GM23338 (cell line): ENCODE measurements around the gene RIT2. TPM values are rescaled to one million over a fixed set of nuclear protein-coding genes. Genes with fewer than 3 reads are reported as not detected.
A peak's percentile ranks its signal among the peaks of the same experiment; 100 is the strongest.

Experiments used
- ATAC-seq: fragments of 200-7000 bp; cut with Tn5 transposase; 3 replicates; pipeline ENCODE4 v1.9.1; 2020
- DNase-seq: peaks from one replicate; pipeline ENCODE4 v3.0.0-alpha.2; 2015; ENCODE audit warnings: low spot score
- H2AFZ ChIP-seq: fragments of 200-600 bp; sonication (generic); 2 replicates; pipeline ENCODE4 v1.8.0; 2016; ENCODE audit warnings: antibody characterized with exemption, mild to moderate bottlenecking, moderate library complexity
- H3F3A ChIP-seq: fragments of 200-600 bp; sonication (generic); replicated peaks from 2 replicates; pipeline ENCODE4 v1.8.0; 2017; ENCODE audit warnings: antibody characterized with exemption, mixed run types, low read depth
- H3K27ac ChIP-seq: fragments of 200-600 bp; sonication (generic); 2 replicates; pipeline ENCODE4 v1.6.1; 2016; ENCODE audit warnings: low read depth
- H3K27me3 ChIP-seq: fragments of 200-600 bp; sonication (generic); 2 replicates; pipeline ENCODE4 v1.8.0; 2016; ENCODE audit warnings: mild to moderate bottlenecking, mixed run types, moderate library complexity; ENCODE audit not compliant: insufficient read depth
- H3K36me3 ChIP-seq: fragments of 200-600 bp; sonication (generic); 2 replicates; pipeline ENCODE4 v1.8.0; 2016; ENCODE audit warnings: mild to moderate bottlenecking; ENCODE audit not compliant: insufficient read depth
- H3K4me1 ChIP-seq: fragments of 200-600 bp; sonication (generic); 2 replicates; pipeline ENCODE4 v1.8.0; 2016; ENCODE audit warnings: mild to moderate bottlenecking, moderate library complexity; ENCODE audit not compliant: insufficient read depth
- H3K4me2 ChIP-seq: fragments of 200-600 bp; sonication (generic); 2 replicates; pipeline ENCODE4 v1.7.1; 2017; ENCODE audit warnings: mixed run types
- H3K4me3 ChIP-seq: fragments of 200-600 bp; sonication (generic); 2 replicates; pipeline ENCODE4 v1.6.1; 2016; ENCODE audit warnings: mixed run types
- H3K79me2 ChIP-seq: fragments of 200-600 bp; sonication (generic); replicated peaks from 2 replicates; pipeline ENCODE4 v1.8.0; 2017; ENCODE audit warnings: mild to moderate bottlenecking; ENCODE audit not compliant: insufficient read depth
- H3K9me2 ChIP-seq: fragments of 200-600 bp; sonication (generic); 2 replicates; pipeline ENCODE4 v1.8.0; 2017; ENCODE audit not compliant: insufficient read depth
- H4K20me1 ChIP-seq: fragments of 200-600 bp; sonication (generic); replicated peaks from 2 replicates; pipeline ENCODE4 v1.8.0; 2017; ENCODE audit warnings: mild to moderate bottlenecking; ENCODE audit not compliant: insufficient read depth
- H3K27ac Mint-ChIP-seq: 2 replicates; pipeline ENCODE4 v1.8.0; 2020; ENCODE audit warnings: inconsistent platforms, mild to moderate bottlenecking, moderate library complexity, mixed read lengths
- H3K27me3 Mint-ChIP-seq: 3 replicates; pipeline ENCODE4 v1.8.0; 2022; ENCODE audit warnings: low read depth, mild to moderate bottlenecking, moderate library complexity, mixed read lengths, inconsistent platforms; ENCODE audit not compliant: insufficient read depth, poor library complexity
- H3K36me3 Mint-ChIP-seq: 3 replicates; pipeline ENCODE4 v1.8.0; 2021; ENCODE audit warnings: low read depth, mild to moderate bottlenecking, inconsistent platforms, moderate library complexity, mixed read lengths
- H3K4me1 Mint-ChIP-seq: 3 replicates; pipeline ENCODE4 v1.8.0; 2020; ENCODE audit warnings: mild to moderate bottlenecking, inconsistent platforms, mixed read lengths
- H3K4me3 Mint-ChIP-seq: 3 replicates; pipeline ENCODE4 v1.8.0; 2021; ENCODE audit warnings: moderate library complexity, mild to moderate bottlenecking, inconsistent platforms, mixed read lengths
- H3K9me3 Mint-ChIP-seq: 3 replicates; pipeline ENCODE4 v1.8.0; 2020; ENCODE audit warnings: moderate library complexity, mild to moderate bottlenecking, inconsistent platforms, mixed read lengths
- CREB1 ChIP-seq: fragments of 250-450 bp; sonication (Bioruptor Pico); IDR thresholded peaks from 2 replicates; pipeline ENCODE4 v1.5.0; 2020; ENCODE audit warnings: low read depth, mild to moderate bottlenecking, moderate library complexity
- CTCF ChIP-seq, 2 experiments: fragments of 200-600 bp in 1 of 2; sonication (generic) in 1 of 2; conservative IDR thresholded peaks; 2 replicates each; pipeline versions ENCODE4 v1.5.1 to v1.6.1; 2016 to 2017; ENCODE audit warnings: antibody characterized with exemption in 2 of 2, low read depth in 2 of 2, mild to moderate bottlenecking in 2 of 2, moderate library complexity in 1 of 2
- ETS1 ChIP-seq: IDR thresholded peaks from 2 replicates; pipeline ENCODE4 v1.6.1; 2016; ENCODE audit warnings: antibody characterized with exemption
- EZH2 ChIP-seq: fragments of 200-600 bp; sonication (generic); IDR thresholded peaks from one replicate; pipeline ENCODE4 v1.8.0; 2017; ENCODE audit warnings: antibody characterized with exemption, mild to moderate bottlenecking, low read depth; ENCODE audit not compliant: unreplicated experiment
- EZH2phosphoT487 ChIP-seq: fragments of 200-600 bp; sonication (generic); IDR thresholded peaks from one replicate; pipeline ENCODE4 v1.8.1; 2018; ENCODE audit warnings: antibody characterized with exemption; ENCODE audit not compliant: unreplicated experiment
- JUNB ChIP-seq: IDR thresholded peaks from one replicate; pipeline ENCODE4 v1.6.1; 2016; ENCODE audit warnings: antibody characterized with exemption; ENCODE audit not compliant: unreplicated experiment
- NANOG ChIP-seq: IDR thresholded peaks from 2 replicates; pipeline ENCODE4 v1.6.1; 2016; ENCODE audit warnings: antibody characterized with exemption, borderline replicate concordance
- POLR2AphosphoS5 ChIP-seq: IDR thresholded peaks from 2 replicates; pipeline ENCODE4 v1.6.1; 2016; ENCODE audit warnings: antibody characterized with exemption, low read depth
- REST ChIP-seq: IDR thresholded peaks from one replicate; pipeline ENCODE4 v1.6.1; 2018; ENCODE audit warnings: antibody characterized with exemption; ENCODE audit not compliant: unreplicated experiment
- STAT1 ChIP-seq: IDR thresholded peaks from one replicate; pipeline ENCODE4 v1.6.1; 2016; ENCODE audit warnings: antibody characterized with exemption; ENCODE audit not compliant: unreplicated experiment
- ZNF114 ChIP-seq: fragments of 250-450 bp; sonication (Bioruptor Pico); IDR thresholded peaks from 2 replicates; pipeline ENCODE4 v1.5.0; 2020; ENCODE audit warnings: mild to moderate bottlenecking, moderate library complexity
- ZNF331 ChIP-seq: fragments of 250-450 bp; sonication (Bioruptor Pico); IDR thresholded peaks from 2 replicates; pipeline ENCODE4 v1.5.0; 2020; ENCODE audit warnings: low read depth, mild to moderate bottlenecking, moderate library complexity
- ZNF462 ChIP-seq: fragments of 250-450 bp; sonication (Bioruptor Pico); IDR thresholded peaks from 2 replicates; pipeline ENCODE4 v1.5.0; 2020; ENCODE audit warnings: mild to moderate bottlenecking, moderate library complexity
- polyA plus RNA-seq: library from polyadenylated mRNA; unstranded; fragments of >200 nt; fragmentation: Nextera tagmentation; extraction: Ambion mirVana; gene quantifications from 2 replicates; pipeline ENCODE4 v1.2.1, GENCODE V29; 2016
- total RNA-seq: library from RNA; depleted of rRNA; stranded (reverse); fragments of >200 nt; shearing (Covaris generic); gene quantifications from 2 replicates; pipeline ENCODE4 v1.2.3, GENCODE V29; 2014

The RIT2 gene
- total and polyA plus RNA-seq, 2 experiments from 2014 or later = 1.9 to 8.8 TPM

- H3K79me2 ChIP-seq = no peaks in the 10 kb centered on the region
- Mint-ChIP-seq H3K27ac (peak overlapping the region; percentile 56; the same call in 1 of the 2 replicates), H3K9me3 (no peaks in the 10 kb centered on the region), H3K27me3 (no peaks in the 10 kb centered on the region), H3K4me3 (no peak overlapping the region), H3K36me3 (no peaks in the 10 kb centered on the region), H3K4me1 (peaks cover 5% of the 10 kb centered on the region; the same call in 2 of the 3 replicates)
- H3K27me3 ChIP-seq = no peaks in the 10 kb centered on the region
- no peaks in the 10 kb centered on the region for H3F3A ChIP-seq
- ATAC-seq (no peak), DNase-seq (no peak)
- H3K4me3 ChIP-seq = no peak overlapping the region
- no peak overlapping the region for H3K4me2 ChIP-seq
- H3K4me1 ChIP-seq = peaks cover 9% of the 10 kb centered on the region; the same call in 1 of the 2 replicates
- H4K20me1 ChIP-seq = no peaks in the 10 kb centered on the region
- no peak overlapping the region for H3K27ac ChIP-seq
- no peaks in the 10 kb centered on the region for H3K36me3 ChIP-seq
- TF ChIP-seq ETS1 (no peak), POLR2AphosphoS5 (no peak), JUNB (no peak), ZNF462 (CRISPR knock-in tag) (no peak), CTCF (conservative IDR thresholded peaks at IDR 0.05; ENCODE audit: low read depth in 2 of 2) (no peak), EZH2 (no peak), CREB1 (CRISPR knock-in tag) (no peak), ZNF114 (CRISPR knock-in tag) (no peak), NANOG (no peak), ZNF331 (CRISPR knock-in tag) (no peak), STAT1 (no peak), EZH2phosphoT487 (no peak), REST (no peak)
- H2AFZ ChIP-seq = peak overlapping the region; percentile 97
- H3K9me2 ChIP-seq = no peaks in the 10 kb centered on the region
These were observed 409.4 kb downstream of the RIT2 start for GRCh38 chr18:42706029-42706608.
